ENCODE measurements around the gene CDK19.

The CDK19 gene

DNA sequence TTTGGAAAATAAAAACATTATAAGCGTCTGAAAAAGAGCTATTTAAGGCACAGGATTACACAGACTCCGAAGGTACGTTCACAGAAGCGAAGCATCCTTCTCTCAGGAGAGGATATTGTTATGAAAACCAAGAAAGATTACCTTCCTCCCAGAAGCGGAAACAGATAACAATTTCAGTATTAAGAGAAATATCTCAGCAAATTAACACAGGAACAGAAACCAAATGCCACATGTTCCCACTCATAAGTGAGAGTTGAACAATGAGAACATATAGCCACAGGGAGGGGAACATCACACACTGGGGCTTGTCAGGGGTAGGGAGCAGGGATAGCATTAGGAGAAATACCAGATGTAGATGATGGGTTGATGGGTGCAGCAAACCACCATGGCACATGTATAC lies 109.7 kb downstream of the CDK19 start:
- TF ChIP-seq NFRKB (IDR thresholded peaks at IDR 0.05) (no peak), HDGF (IDR thresholded peaks at IDR 0.05; ENCODE audit: borderline replicate concordance) (no peak), ARNT (IDR thresholded peaks at IDR 0.05) (no peak), LEF1 (IDR thresholded peaks at IDR 0.05; ENCODE audit: borderline replicate concordance) (no peak), CTBP1 (IDR thresholded peaks at IDR 0.05; ENCODE audit: borderline replicate concordance) (no peak)
- CTCF ChIA-PET = no interaction called here
- no peak for DNase-seq (ENCODE audit: extremely low spot score)
- POLR2A ChIA-PET = no interaction called here

DNA sequence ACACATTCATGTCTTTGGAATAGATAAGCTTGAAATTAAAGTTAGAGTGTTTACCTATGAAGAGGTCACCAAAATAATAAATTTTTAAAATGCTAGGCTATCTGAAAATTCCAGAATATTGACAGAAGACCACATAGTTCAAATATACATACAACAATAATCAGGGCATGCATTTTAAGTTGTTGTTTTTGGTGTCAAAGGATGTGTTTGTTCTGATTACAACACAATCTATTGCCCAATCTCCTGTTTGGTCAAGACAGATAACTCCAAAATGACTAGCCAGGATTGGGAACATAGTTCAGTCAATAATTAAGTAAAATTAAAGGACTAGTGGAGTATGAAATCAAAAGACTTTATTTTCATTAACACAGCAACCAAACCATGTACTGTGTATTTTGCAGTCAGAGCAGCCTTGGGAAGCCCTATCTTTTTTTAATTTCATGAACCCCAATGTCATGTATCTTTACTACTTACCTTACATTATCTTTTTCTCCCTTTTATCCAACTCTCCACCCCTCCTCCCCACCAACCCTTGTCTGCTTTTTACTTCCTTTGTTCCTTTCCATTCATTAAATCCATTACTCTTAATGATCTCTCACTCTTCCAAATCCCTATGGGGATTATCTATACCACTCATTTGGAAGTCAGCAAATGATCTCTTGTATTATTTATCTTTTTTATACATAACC lies 111.2 kb downstream of the CDK19 start:
- DNase-seq (ENCODE audit: extremely low spot score) = no peak
- TF ChIP-seq LEF1 (IDR thresholded peaks at IDR 0.05; ENCODE audit: borderline replicate concordance) = no peak
- no peak for TF ChIP-seq TARDBP (IDR thresholded peaks at IDR 0.05)
- TF ChIP-seq FOXA1 (IDR thresholded peaks at IDR 0.05) = no peak
- TF ChIP-seq ELF4 (IDR thresholded peaks at IDR 0.05) = no peak
- TF ChIP-seq ARNT (IDR thresholded peaks at IDR 0.05) = no peak
- no peak for TF ChIP-seq FOXM1 (IDR thresholded peaks at IDR 0.05; ENCODE audit: borderline replicate concordance)
- TF ChIP-seq NFRKB (IDR thresholded peaks at IDR 0.05) = no peak
- no peak for TF ChIP-seq ZNF384 (IDR thresholded peaks at IDR 0.05)
- TF ChIP-seq FOXK2 (IDR thresholded peaks at IDR 0.05) = no peak
- TF ChIP-seq, protein P1, sequence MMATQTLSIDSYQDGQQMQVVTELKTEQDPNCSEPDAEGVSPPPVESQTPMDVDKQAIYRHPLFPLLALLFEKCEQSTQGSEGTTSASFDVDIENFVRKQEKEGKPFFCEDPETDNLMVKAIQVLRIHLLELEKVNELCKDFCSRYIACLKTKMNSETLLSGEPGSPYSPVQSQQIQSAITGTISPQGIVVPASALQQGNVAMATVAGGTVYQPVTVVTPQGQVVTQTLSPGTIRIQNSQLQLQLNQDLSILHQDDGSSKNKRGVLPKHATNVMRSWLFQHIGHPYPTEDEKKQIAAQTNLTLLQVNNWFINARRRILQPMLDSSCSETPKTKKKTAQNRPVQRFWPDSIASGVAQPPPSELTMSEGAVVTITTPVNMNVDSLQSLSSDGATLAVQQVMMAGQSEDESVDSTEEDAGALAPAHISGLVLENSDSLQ (IDR thresholded peaks at IDR 0.05) = no peak
- no peak for TF ChIP-seq L3MBTL2 (conservative IDR thresholded peaks at IDR 0.05)
- no peak for TF ChIP-seq SUZ12 (IDR thresholded peaks at IDR 0.05)
- TF ChIP-seq CTBP1 (IDR thresholded peaks at IDR 0.05; ENCODE audit: borderline replicate concordance) = no peak
- no peak for TF ChIP-seq SP1 (IDR thresholded peaks at IDR 0.05)
- TF ChIP-seq HDGF (IDR thresholded peaks at IDR 0.05; ENCODE audit: borderline replicate concordance) = no peak
- TF ChIP-seq BHLHE40 (IDR thresholded peaks at IDR 0.05; ENCODE audit: borderline replicate concordance) = no peak
- ChIA-PET POLR2A (no interaction called here), CTCF (no interaction called here)

DNA sequence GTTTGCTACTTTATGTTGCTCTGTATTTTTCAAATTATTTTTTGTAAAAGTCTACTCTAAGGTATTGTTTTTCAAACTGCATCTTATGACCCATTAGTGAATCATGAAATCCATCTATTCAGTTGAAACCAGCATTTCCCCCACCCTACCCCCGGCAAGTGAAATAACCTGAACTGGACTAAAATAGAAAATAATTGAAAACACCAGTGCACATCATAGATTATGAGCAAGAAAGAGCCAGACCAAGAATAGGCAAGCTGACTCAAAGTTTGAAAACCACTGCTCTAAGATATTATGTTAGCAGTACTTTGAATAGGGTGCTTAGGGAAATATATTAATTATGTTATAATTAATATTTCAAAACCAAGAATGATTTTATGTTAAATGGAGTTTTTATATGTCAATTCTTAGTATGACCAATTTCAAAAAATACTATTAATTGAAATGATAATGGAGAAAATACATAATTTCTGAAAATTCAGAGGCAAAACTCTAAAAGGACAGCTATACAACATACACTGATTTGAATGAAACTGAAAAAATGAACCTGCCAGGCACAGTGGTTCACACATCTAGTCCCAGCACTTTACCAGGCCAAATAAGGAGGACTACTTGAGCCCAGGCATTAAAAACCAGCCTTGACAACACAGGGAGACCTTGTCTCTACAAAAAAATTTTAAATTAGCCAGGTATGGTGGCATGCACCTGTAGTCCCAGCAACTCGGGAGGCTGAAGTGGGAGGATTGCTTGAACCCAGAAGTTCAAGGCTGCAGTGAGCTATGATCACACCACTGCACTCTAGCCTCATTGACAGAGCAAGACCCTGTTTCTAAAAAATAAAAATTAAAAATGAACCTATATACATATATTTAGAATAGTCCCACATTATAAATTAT lies 112.0 kb downstream of the CDK19 start:
- ChIA-PET POLR2A (no interaction called here), CTCF (no interaction called here)

DNA sequence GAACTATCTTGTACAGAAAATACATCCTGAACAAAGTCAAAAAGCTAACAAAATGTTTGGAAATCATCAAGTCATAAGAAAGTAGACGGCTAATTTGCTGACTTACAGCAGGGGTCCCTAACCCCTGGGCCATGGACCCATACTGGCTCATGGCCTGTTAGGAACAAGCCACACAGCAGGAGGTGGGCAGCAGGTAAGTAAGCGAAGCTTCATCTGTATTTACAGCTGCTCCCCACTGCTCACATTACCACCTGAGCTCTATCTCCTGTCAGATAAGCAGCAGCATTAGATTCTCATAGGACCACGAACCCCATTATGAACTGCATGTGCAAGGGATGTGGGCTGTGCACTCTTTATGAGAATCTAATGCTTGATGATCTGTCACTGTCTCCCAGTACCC lies 115.5 kb downstream of the CDK19 start:
- ChIA-PET CTCF (no interaction called here), POLR2A (interaction anchor here (1.0 kb wide), 1 partner anchor 175 kb away, joined by 3 read pairs; the partner anchor contains the start of gene AMD1)
- TF ChIP-seq ZNF384 (IDR thresholded peaks at IDR 0.05) = no peak
- TF ChIP-seq, protein P1 (IDR thresholded peaks at IDR 0.05) = no peak
- no peak for TF ChIP-seq FOXK2 (IDR thresholded peaks at IDR 0.05)
- no peak for TF ChIP-seq FOXM1 (IDR thresholded peaks at IDR 0.05; ENCODE audit: borderline replicate concordance)
- no peak for TF ChIP-seq TARDBP (IDR thresholded peaks at IDR 0.05)
- TF ChIP-seq HDGF (IDR thresholded peaks at IDR 0.05; ENCODE audit: borderline replicate concordance) = no peak
- TF ChIP-seq SP1 (IDR thresholded peaks at IDR 0.05) = no peak
- no peak for TF ChIP-seq SUZ12 (IDR thresholded peaks at IDR 0.05)
- no peak for TF ChIP-seq NFRKB (IDR thresholded peaks at IDR 0.05)
- no peak for TF ChIP-seq L3MBTL2 (conservative IDR thresholded peaks at IDR 0.05)
- no peak for TF ChIP-seq FOXA1 (IDR thresholded peaks at IDR 0.05)
- DNase-seq (ENCODE audit: extremely low spot score) = no peak

More for the DNA sequence above, 112.0 kb downstream of the CDK19 start:
- no peak for DNase-seq (ENCODE audit: extremely low spot score)
- TF ChIP-seq L3MBTL2 (conservative IDR thresholded peaks at IDR 0.05) (no peak), ZNF384 (IDR thresholded peaks at IDR 0.05) (no peak), SUZ12 (IDR thresholded peaks at IDR 0.05) (no peak), FOXM1 (IDR thresholded peaks at IDR 0.05; ENCODE audit: borderline replicate concordance) (no peak), CTBP1 (IDR thresholded peaks at IDR 0.05; ENCODE audit: borderline replicate concordance) (no peak), FOXK2 (IDR thresholded peaks at IDR 0.05) (no peak), LEF1 (IDR thresholded peaks at IDR 0.05; ENCODE audit: borderline replicate concordance) (no peak), SP1 (IDR thresholded peaks at IDR 0.05) (no peak), TARDBP (IDR thresholded peaks at IDR 0.05) (no peak), BHLHE40 (IDR thresholded peaks at IDR 0.05; ENCODE audit: borderline replicate concordance) (no peak), ARNT (IDR thresholded peaks at IDR 0.05) (no peak), NFRKB (IDR thresholded peaks at IDR 0.05) (no peak), FOXA1 (IDR thresholded peaks at IDR 0.05) (no peak)
- TF ChIP-seq, protein P1 (IDR thresholded peaks at IDR 0.05) = no peak

DNA sequence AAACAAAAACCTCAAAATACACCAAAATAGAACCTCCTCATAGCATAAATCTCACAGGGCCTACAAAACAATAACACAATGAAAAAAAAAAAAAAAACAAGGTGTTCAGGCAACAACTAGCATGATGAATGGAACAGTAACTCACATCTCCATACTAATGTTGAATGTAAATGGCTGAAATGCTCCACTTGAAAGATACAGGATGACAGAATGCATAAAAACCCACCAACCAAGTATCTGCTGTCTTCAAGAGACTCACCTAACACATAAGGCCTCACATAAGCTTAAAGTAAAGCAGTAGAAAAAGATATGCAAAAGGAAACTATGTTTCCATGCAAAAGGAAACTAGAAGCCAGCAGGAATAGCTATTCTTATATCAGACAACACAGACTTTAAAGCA lies 121.3 kb downstream of the CDK19 start:
- CTCF ChIA-PET = no interaction called here
- DNase-seq (ENCODE audit: extremely low spot score) = no peak
- POLR2A ChIA-PET = no interaction called here

More for the DNA sequence above, 121.3 kb downstream of the CDK19 start:
- TF ChIP-seq HDGF (IDR thresholded peaks at IDR 0.05; ENCODE audit: borderline replicate concordance) (no peak), TARDBP (IDR thresholded peaks at IDR 0.05) (no peak), FOXM1 (IDR thresholded peaks at IDR 0.05; ENCODE audit: borderline replicate concordance) (no peak), NFRKB (IDR thresholded peaks at IDR 0.05) (no peak), FOXK2 (IDR thresholded peaks at IDR 0.05) (no peak), ELF4 (IDR thresholded peaks at IDR 0.05) (no peak), ARNT (IDR thresholded peaks at IDR 0.05) (no peak), SUZ12 (IDR thresholded peaks at IDR 0.05) (no peak), LEF1 (IDR thresholded peaks at IDR 0.05; ENCODE audit: borderline replicate concordance) (no peak)

Data from HEK293T (cell line).